ENCODE measurements around the gene ATP13A4. TPM values are rescaled to one million over a fixed set of nuclear protein-coding genes. Genes with fewer than 3 reads are reported as not detected.

Gene ATP13A4
- polyA plus RNA-seq, 1 donor (not counting 4 experiments of a cell fraction or from before 2014, with no cell fraction given) = 0.16 TPM

DNA sequence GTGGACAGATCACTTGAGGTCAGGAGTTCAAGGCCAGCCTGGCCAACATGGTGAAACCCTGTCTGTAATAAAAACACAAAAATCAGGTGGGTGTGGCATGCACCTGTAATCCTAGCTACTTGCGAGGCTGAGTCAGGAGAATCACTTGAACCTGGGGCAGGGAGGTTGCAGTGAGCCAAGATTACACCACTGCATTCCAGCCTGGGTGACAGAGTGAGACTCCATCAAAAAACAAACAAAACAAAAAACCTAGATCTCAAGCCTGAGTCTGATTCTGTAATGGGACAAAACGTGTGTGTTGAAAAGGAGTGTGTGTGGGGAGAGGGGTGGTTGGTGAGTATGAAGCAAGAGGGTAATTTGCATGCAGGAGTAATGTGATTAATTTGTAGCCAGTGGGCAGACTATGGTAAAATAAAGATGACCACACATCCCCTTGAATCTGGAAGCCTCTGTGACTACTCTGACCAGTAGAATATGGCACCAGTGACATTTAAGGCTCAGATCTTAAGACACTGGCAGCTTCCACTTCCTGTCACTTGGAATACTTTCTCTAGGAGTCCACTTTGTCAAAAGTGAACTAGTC, 19.9 kb upstream of the ATP13A4 start:
- no peak overlapping the region for H3K27ac ChIP-seq (ENCODE audit: control insufficient read depth, insufficient read depth, low read length)

DNA sequence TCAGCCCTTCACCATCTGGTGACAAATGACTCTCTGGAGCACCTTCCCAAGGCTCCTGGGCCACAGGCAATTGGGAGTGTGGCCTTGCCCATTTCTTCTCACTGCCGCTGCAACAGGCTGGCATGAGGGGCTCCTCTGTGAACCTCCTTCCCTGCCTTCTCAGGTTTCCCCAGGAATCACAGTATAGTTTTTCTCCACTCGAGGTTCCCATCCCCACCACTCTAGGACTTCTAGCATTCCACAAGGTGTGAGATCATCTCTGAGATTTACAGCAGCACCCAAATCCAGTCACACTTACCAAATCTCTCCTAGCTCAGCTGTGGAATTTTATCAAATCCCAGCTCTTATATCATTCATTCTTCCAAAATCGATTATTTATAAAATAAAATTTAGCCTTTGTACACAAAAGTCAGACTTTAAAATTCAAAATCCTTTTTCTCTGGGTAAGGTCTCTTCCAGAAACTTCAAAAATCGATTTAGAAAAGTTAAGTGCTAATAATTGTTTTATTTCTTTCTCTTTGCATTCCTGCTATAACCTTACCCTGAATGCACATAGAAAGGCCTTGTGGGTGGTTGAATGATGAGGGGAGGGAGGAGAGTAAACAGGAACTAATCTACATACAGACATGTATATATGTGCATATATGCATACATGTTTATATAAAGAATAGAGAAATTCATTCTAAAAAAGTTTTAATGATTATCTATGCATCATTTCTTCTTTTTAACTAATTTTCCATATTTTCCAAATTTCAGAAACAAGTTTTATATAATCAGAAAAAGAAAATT, 18.9 kb upstream of the ATP13A4 start:
- H3K9ac ChIP-seq (ENCODE audit: control insufficient read depth, extremely low read depth, insufficient read depth, low read length) = no peak overlapping the region
- no peaks in the 10 kb centered on the region for H3K36me3 ChIP-seq (ENCODE audit: control insufficient read depth in 2 of 2, extremely low read depth in 1 of 2, insufficient read depth in 2 of 2, low read length in 2 of 2)
- no peak overlapping the region for H2AFZ ChIP-seq (ENCODE audit: control insufficient read depth, low read length)
- FAIRE-seq (no peak), DNase-seq (ENCODE audit: low read depth, low spot score) (no peak)
- no peaks in the 10 kb centered on the region for H3K9me3 ChIP-seq (ENCODE audit: control insufficient read depth, low read depth, low read length)
- H3K79me2 ChIP-seq (ENCODE audit: control insufficient read depth, insufficient read depth, low read length) = no peaks in the 10 kb centered on the region
- no peak overlapping the region for H3K27ac ChIP-seq (ENCODE audit: control insufficient read depth, insufficient read depth, low read length)
- TF ChIP-seq, protein P1, sequence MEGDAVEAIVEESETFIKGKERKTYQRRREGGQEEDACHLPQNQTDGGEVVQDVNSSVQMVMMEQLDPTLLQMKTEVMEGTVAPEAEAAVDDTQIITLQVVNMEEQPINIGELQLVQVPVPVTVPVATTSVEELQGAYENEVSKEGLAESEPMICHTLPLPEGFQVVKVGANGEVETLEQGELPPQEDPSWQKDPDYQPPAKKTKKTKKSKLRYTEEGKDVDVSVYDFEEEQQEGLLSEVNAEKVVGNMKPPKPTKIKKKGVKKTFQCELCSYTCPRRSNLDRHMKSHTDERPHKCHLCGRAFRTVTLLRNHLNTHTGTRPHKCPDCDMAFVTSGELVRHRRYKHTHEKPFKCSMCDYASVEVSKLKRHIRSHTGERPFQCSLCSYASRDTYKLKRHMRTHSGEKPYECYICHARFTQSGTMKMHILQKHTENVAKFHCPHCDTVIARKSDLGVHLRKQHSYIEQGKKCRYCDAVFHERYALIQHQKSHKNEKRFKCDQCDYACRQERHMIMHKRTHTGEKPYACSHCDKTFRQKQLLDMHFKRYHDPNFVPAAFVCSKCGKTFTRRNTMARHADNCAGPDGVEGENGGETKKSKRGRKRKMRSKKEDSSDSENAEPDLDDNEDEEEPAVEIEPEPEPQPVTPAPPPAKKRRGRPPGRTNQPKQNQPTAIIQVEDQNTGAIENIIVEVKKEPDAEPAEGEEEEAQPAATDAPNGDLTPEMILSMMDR (optimal IDR thresholded peaks at IDR 0.05 in 1 of 3, IDR thresholded peaks at IDR 0.05 in 1 of 3, conservative IDR thresholded peaks at IDR 0.05 in 1 of 3; ENCODE audit: extremely low read depth in 1 of 3, insufficient read depth in 2 of 3, low read length in 3 of 3) = no peak
- TF ChIP-seq EZH2 (IDR thresholded peaks at IDR 0.05; ENCODE audit: low read length) = no peak
- dilution Hi-C loops (cut with MboI; ENCODE audit: extremely low pct_ligation_motif_present, low sequenced_read_pairs) = no loop called here
- H3K27me3 ChIP-seq (ENCODE audit: control insufficient read depth, extremely low read depth, insufficient read depth, low read length) = peaks cover 4% of the 10 kb centered on the region
- no peaks in the 10 kb centered on the region for H3K9me1 ChIP-seq (ENCODE audit: control insufficient read depth, extremely low read depth, insufficient read depth, low read length)
- no peaks in the 10 kb centered on the region for H4K20me1 ChIP-seq (ENCODE audit: control insufficient read depth, extremely low read depth, insufficient read depth, low read length)
- no peak overlapping the region for H3K4me3 ChIP-seq (ENCODE audit: control insufficient read depth in 2 of 3, extremely low read depth in 1 of 3, insufficient read depth in 2 of 3, low read depth in 1 of 3, low read length in 3 of 3)
- no peaks in the 10 kb centered on the region for H3K4me1 ChIP-seq (ENCODE audit: control insufficient read depth, extremely low read depth, insufficient read depth, low read length)
- no peak overlapping the region for H3K4me2 ChIP-seq (ENCODE audit: control insufficient read depth, extremely low read depth, insufficient read depth, low read depth, low read length)

More for the DNA sequence above, 19.9 kb upstream of the ATP13A4 start:
- H3K27me3 ChIP-seq (ENCODE audit: control insufficient read depth, extremely low read depth, insufficient read depth, low read length) = peaks cover 4% of the 10 kb centered on the region
- dilution Hi-C loops (cut with MboI; ENCODE audit: extremely low pct_ligation_motif_present, low sequenced_read_pairs) = no loop called here
- H3K79me2 ChIP-seq (ENCODE audit: control insufficient read depth, insufficient read depth, low read length) = no peaks in the 10 kb centered on the region
- DNase-seq (ENCODE audit: low read depth, low spot score) = no peak
- no peak overlapping the region for H3K9ac ChIP-seq (ENCODE audit: control insufficient read depth, extremely low read depth, insufficient read depth, low read length)
- H3K9me1 ChIP-seq (ENCODE audit: control insufficient read depth, extremely low read depth, insufficient read depth, low read length) = no peaks in the 10 kb centered on the region
- H3K9me3 ChIP-seq (ENCODE audit: control insufficient read depth, low read depth, low read length) = no peaks in the 10 kb centered on the region
- no peak for FAIRE-seq
- no peaks in the 10 kb centered on the region for H3K4me1 ChIP-seq (ENCODE audit: control insufficient read depth, extremely low read depth, insufficient read depth, low read length)
- H3K4me2 ChIP-seq (ENCODE audit: control insufficient read depth, extremely low read depth, insufficient read depth, low read depth, low read length) = no peak overlapping the region
- TF ChIP-seq EZH2 (IDR thresholded peaks at IDR 0.05; ENCODE audit: low read length) = no peak
- TF ChIP-seq, protein P1 (optimal IDR thresholded peaks at IDR 0.05 in 1 of 3, IDR thresholded peaks at IDR 0.05 in 1 of 3, conservative IDR thresholded peaks at IDR 0.05 in 1 of 3; ENCODE audit: extremely low read depth in 1 of 3, insufficient read depth in 2 of 3, low read length in 3 of 3) = no peak
- H4K20me1 ChIP-seq (ENCODE audit: control insufficient read depth, extremely low read depth, insufficient read depth, low read length) = no peaks in the 10 kb centered on the region
- H3K4me3 ChIP-seq (ENCODE audit: control insufficient read depth in 2 of 3, extremely low read depth in 1 of 3, insufficient read depth in 2 of 3, low read depth in 1 of 3, low read length in 3 of 3) = no peak overlapping the region
- H3K36me3 ChIP-seq (ENCODE audit: control insufficient read depth in 2 of 2, extremely low read depth in 1 of 2, insufficient read depth in 2 of 2, low read length in 2 of 2) = no peaks in the 10 kb centered on the region
- H2AFZ ChIP-seq (ENCODE audit: control insufficient read depth, low read length) = no peak overlapping the region

Measured in keratinocyte (primary cell).